SK-N-SH (cell line): Measurements from ENCODE around the gene PPL.

Experiments
- CTCF ChIP-seq: fragments of 200-600 bp; sonication (generic); IDR thresholded peaks from 2 replicates; pipeline ENCODE4 v1.6.1; 2017; ENCODE audit warnings: antibody characterized with exemption, mild to moderate bottlenecking, moderate library complexity
- RFX5 ChIP-seq: IDR thresholded peaks from 2 replicates; pipeline ENCODE4 v1.6.1; 2012; ENCODE audit warnings: mild to moderate bottlenecking, improper control_type of control experiment, low read length
- TCF12 ChIP-seq: IDR thresholded peaks from 2 replicates; pipeline ENCODE4 v1.4.0; 2012

GRCh38 chr16:4870138-4870671, 66.7 kb downstream of the PPL start:
- no peak for TF ChIP-seq CTCF
- TF ChIP-seq RFX5: no peak
- no peak for TF ChIP-seq TCF12
